Liver (tissue), 9 donors: ENCODE results near the gene SMAD5. TPM values are rescaled to one million over a fixed set of nuclear protein-coding genes. Genes with fewer than 3 reads are reported as not detected.
A peak's percentile ranks its signal among the peaks of the same experiment; 100 is the strongest.

Experiments used
- DNase-seq: peaks from one replicate; pipeline ENCODE4 v3.0.0-alpha.2; 2017; ENCODE audit warnings: low spot score
- H3K27ac ChIP-seq, 2 donors: one replicate each; pipeline ENCODE4 v1.7.0; 2013; ENCODE audit warnings: inconsistent platforms in 2 of 2, low read length in 2 of 2, control low read depth in 1 of 2, low read depth in 1 of 2, mild to moderate bottlenecking in 1 of 2
- H3K27me3 ChIP-seq, 4 donors: one replicate each; pipeline versions ENCODE4 v1.6.1 to v1.7.0; 2013; ENCODE audit warnings: low read length in 3 of 4, inconsistent platforms in 1 of 4, mild to moderate bottlenecking in 1 of 4, moderate library complexity in 1 of 4; ENCODE audit not compliant: control insufficient read depth in 4 of 4, insufficient read depth in 4 of 4
- H3K36me3 ChIP-seq, 4 donors: one replicate each; pipeline versions ENCODE4 v1.6.1 to v1.7.0; 2013; ENCODE audit warnings: low read length in 3 of 4, mild to moderate bottlenecking in 3 of 4, low read depth in 1 of 4, moderate library complexity in 1 of 4; ENCODE audit not compliant: control insufficient read depth in 4 of 4, insufficient read depth in 3 of 4
- H3K4me1 ChIP-seq, 4 donors: one replicate each; pipeline versions ENCODE4 v1.6.1 to v1.7.0; 2013; ENCODE audit warnings: low read length in 3 of 4, mild to moderate bottlenecking in 3 of 4, moderate library complexity in 1 of 4; ENCODE audit not compliant: control insufficient read depth in 4 of 4, insufficient read depth in 4 of 4
- H3K4me3 ChIP-seq, 3 donors: one replicate each; pipeline versions ENCODE4 v1.6.1 to v1.7.0; 2013; ENCODE audit warnings: low read length in 3 of 3, control low read depth in 1 of 3, low read depth in 1 of 3, mild to moderate bottlenecking in 1 of 3
- H3K9ac ChIP-seq, 2 donors: one replicate each; pipeline ENCODE4 v1.7.0; 2013; ENCODE audit warnings: low read length in 2 of 2, mild to moderate bottlenecking in 2 of 2, moderate library complexity in 2 of 2, control low read depth in 1 of 2, low read depth in 1 of 2
- H3K9me3 ChIP-seq, 4 donors: one replicate each; pipeline versions ENCODE4 v1.6.1 to v1.7.0; 2013; ENCODE audit warnings: low read length in 3 of 4; ENCODE audit not compliant: control insufficient read depth in 4 of 4
- EGR1 ChIP-seq, 2 donors: IDR thresholded peaks; 2 replicates each; pipeline ENCODE4 v1.6.1; 2016 to 2018; ENCODE audit warnings: antibody characterized with exemption in 2 of 2, low read depth in 2 of 2
- FOXA1 ChIP-seq: IDR thresholded peaks from 2 replicates; pipeline ENCODE4 v1.6.1; 2016; ENCODE audit warnings: antibody characterized with exemption
- FOXA2 ChIP-seq: IDR thresholded peaks from 2 replicates; pipeline ENCODE4 v1.6.1; 2016; ENCODE audit warnings: antibody characterized with exemption
- HNF4A ChIP-seq, 2 donors: conservative IDR thresholded peaks; 2 replicates each; pipeline ENCODE4 v1.6.1; 2016; ENCODE audit warnings: antibody characterized with exemption in 2 of 2, mild to moderate bottlenecking in 2 of 2
- HNF4G ChIP-seq: IDR thresholded peaks from 2 replicates; pipeline ENCODE4 v1.6.1; 2016; ENCODE audit warnings: antibody characterized with exemption
- JUND ChIP-seq, 2 donors: IDR thresholded peaks; 2 replicates each; pipeline ENCODE4 v1.6.1; 2016; ENCODE audit warnings: antibody characterized with exemption in 2 of 2
- RAD21 ChIP-seq, 2 donors: IDR thresholded peaks; 2 replicates each; pipeline ENCODE4 v1.6.1; 2016; ENCODE audit warnings: antibody characterized with exemption in 2 of 2, mild to moderate bottlenecking in 2 of 2
- RXRA ChIP-seq, 2 donors: IDR thresholded peaks; 2 replicates each; pipeline ENCODE4 v1.6.1; 2017 to 2018; ENCODE audit warnings: antibody characterized with exemption in 2 of 2, mild to moderate bottlenecking in 1 of 2
- SP1 ChIP-seq: IDR thresholded peaks from 2 replicates; pipeline ENCODE4 v1.6.1; 2018; ENCODE audit warnings: antibody characterized with exemption, mild to moderate bottlenecking
- TAF1 ChIP-seq: conservative IDR thresholded peaks from 2 replicates; pipeline ENCODE4 v1.6.1; 2016; ENCODE audit warnings: antibody characterized with exemption, mild to moderate bottlenecking
- YY1 ChIP-seq: IDR thresholded peaks from 2 replicates; pipeline ENCODE4 v1.6.1; 2016; ENCODE audit warnings: antibody characterized with exemption, mild to moderate bottlenecking
- WGBS: extraction: QIAGEN DNeasy Blood & Tissue Kit; methylation state at CpG from one replicate; pipeline ENCODE4 v1.1.7; 2013; 5-methylcytosine and 5-hydroxymethylcytosine counted together
- polyA plus RNA-seq, 2 donors: library from polyadenylated mRNA; stranded (reverse) in 1 of 2; unstranded in 1 of 2; fragments of 200-250 nt in 1 of 2; fragments of >200 nt in 1 of 2; fragmentation: Nextera tagmentation in 1 of 2; extraction: Ambion mirVana in 1 of 2; gene quantifications; one replicate each; pipeline versions ENCODE4 v1.2.1 to v1.2.3, GENCODE V29; 2013 to 2015
- total RNA-seq, 2 donors: library from RNA; depleted of rRNA; stranded (reverse); fragments of >200 nt; gene quantifications; one replicate each; pipeline ENCODE4 v1.2.3, GENCODE V29; 2014
- TF ChIP-seq, protein P1 (sequence below): IDR thresholded peaks from 2 replicates; pipeline ENCODE4 v1.6.1; 2016; ENCODE audit warnings: antibody characterized with exemption
- TF ChIP-seq, protein P2 (sequence below): IDR thresholded peaks from 2 replicates; pipeline ENCODE4 v1.6.1; 2016; ENCODE audit warnings: antibody characterized with exemption
- TF ChIP-seq, protein P3 (sequence below): IDR thresholded peaks from 2 replicates; pipeline ENCODE4 v1.6.1; 2016; ENCODE audit warnings: antibody characterized with exemption, mild to moderate bottlenecking
- TF ChIP-seq, protein P4 (sequence below): IDR thresholded peaks from 2 replicates; pipeline ENCODE4 v1.6.1; 2016; ENCODE audit warnings: antibody characterized with exemption
- donor health status: healthy.
- donor health status: healthy.
- donor health status: healthy.
- donor health status: healthy.
- donor health status: healthy.

SMAD5 gene
- total and polyA plus RNA-seq, 4 donors = 5.9 to 42.0 (median 16.3) TPM

DNA sequence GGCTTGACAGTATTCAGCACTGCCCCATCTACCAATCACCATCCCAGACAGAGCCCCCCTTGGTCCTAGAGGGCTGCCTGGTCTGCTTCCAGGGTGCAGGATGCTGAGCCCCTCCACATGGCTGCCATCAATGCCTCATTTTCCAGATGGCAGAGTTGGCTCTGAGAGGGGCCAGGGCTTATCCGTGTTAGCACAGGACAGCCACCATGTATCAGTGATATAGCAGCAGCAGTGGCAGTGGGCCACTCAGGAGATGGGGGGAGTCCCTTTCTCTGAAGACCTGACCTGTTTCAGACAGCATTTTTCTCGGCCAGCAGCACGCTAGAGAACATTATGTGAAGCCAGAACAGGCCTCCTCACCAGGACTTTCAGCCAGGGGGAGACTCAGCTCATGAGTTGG lies 61.9 kb downstream of the SMAD5 start:
- Histone ChIP-seq H3K9ac (no peak overlapping the region), H3K36me3 (no peaks in the 10 kb centered on the region), H3K27me3 (peaks cover 0 to 5% (median 0%) of the 10 kb centered on the region in 4 donors), H3K4me3 (no peak overlapping the region), H3K4me1 (peaks cover 13 to 21% (median 17%) of the 10 kb centered on the region in 4 donors), H3K9me3 (no peaks in the 10 kb centered on the region), H3K27ac (no peak overlapping the region)
- peak; percentile 13 for DNase-seq
- 94% methylated on average over 3 of the region's 3 CpGs for WGBS
- TF ChIP-seq, protein P1, sequence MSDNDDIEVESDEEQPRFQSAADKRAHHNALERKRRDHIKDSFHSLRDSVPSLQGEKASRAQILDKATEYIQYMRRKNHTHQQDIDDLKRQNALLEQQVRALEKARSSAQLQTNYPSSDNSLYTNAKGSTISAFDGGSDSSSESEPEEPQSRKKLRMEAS = no peak
- TF ChIP-seq, protein P2, sequence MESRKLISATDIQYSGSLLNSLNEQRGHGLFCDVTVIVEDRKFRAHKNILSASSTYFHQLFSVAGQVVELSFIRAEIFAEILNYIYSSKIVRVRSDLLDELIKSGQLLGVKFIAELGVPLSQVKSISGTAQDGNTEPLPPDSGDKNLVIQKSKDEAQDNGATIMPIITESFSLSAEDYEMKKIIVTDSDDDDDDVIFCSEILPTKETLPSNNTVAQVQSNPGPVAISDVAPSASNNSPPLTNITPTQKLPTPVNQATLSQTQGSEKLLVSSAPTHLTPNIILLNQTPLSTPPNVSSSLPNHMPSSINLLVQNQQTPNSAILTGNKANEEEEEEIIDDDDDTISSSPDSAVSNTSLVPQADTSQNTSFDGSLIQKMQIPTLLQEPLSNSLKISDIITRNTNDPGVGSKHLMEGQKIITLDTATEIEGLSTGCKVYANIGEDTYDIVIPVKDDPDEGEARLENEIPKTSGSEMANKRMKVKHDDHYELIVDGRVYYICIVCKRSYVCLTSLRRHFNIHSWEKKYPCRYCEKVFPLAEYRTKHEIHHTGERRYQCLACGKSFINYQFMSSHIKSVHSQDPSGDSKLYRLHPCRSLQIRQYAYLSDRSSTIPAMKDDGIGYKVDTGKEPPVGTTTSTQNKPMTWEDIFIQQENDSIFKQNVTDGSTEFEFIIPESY = no peak
- TF ChIP-seq RAD21 (IDR thresholded peaks at IDR 0.05) (no peak), EGR1 (IDR thresholded peaks at IDR 0.05; ENCODE audit: low read depth in 2 of 2) (no peak), YY1 (no peak), FOXA2 (no peak), RXRA (IDR thresholded peaks at IDR 0.05) (no peak), HNF4A (conservative IDR thresholded peaks at IDR 0.05) (no peak)
- TF ChIP-seq, protein P3, sequence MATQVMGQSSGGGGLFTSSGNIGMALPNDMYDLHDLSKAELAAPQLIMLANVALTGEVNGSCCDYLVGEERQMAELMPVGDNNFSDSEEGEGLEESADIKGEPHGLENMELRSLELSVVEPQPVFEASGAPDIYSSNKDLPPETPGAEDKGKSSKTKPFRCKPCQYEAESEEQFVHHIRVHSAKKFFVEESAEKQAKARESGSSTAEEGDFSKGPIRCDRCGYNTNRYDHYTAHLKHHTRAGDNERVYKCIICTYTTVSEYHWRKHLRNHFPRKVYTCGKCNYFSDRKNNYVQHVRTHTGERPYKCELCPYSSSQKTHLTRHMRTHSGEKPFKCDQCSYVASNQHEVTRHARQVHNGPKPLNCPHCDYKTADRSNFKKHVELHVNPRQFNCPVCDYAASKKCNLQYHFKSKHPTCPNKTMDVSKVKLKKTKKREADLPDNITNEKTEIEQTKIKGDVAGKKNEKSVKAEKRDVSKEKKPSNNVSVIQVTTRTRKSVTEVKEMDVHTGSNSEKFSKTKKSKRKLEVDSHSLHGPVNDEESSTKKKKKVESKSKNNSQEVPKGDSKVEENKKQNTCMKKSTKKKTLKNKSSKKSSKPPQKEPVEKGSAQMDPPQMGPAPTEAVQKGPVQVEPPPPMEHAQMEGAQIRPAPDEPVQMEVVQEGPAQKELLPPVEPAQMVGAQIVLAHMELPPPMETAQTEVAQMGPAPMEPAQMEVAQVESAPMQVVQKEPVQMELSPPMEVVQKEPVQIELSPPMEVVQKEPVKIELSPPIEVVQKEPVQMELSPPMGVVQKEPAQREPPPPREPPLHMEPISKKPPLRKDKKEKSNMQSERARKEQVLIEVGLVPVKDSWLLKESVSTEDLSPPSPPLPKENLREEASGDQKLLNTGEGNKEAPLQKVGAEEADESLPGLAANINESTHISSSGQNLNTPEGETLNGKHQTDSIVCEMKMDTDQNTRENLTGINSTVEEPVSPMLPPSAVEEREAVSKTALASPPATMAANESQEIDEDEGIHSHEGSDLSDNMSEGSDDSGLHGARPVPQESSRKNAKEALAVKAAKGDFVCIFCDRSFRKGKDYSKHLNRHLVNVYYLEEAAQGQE = no peak

DNA sequence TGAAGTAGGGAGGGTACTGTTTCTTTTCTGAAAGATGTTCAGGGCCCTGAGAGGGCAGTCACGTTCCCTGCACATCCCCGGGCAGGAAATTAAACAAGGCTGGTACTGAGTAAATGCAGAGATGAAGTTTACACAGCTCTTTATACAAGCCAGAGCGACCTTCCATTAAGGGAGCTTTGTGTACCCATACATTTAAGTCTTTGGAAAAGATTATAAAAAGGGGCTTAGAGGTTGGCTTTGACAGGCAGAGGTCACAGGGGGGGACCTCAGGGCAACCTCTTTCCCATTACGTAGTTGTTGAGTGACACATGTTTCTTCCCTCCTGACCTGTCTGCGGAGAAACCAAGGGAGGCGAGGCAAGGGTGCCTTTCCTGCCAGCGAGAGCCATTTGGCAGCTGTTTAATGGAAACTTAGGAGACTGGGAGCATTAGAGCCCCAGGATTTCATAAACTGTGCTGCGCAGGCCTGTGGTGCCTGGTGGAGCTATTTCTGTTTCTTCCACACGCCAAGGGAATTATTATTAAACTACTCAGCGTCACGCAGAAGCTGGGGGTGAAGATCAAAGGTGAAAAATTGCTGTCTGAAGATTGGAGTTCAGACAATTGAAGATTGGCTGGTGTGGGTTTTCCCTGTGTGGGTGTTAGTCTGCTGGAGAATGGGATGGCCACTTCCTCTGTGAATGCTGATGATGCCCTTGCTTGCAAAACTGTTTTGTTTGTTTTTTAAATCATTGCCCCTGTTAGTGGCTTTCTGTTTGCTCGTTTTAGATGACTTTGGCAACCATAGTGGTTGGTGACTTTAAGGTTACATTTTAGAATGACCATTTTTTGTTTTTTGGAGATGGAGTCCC lies 63.6 kb downstream of the SMAD5 start:
- TF ChIP-seq, protein P4, sequence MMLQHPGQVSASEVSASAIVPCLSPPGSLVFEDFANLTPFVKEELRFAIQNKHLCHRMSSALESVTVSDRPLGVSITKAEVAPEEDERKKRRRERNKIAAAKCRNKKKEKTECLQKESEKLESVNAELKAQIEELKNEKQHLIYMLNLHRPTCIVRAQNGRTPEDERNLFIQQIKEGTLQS = no peak
- TF ChIP-seq, protein P2 = no peak
- TF ChIP-seq SP1 (no peak), JUND (IDR thresholded peaks at IDR 0.05) (no peak), RXRA (IDR thresholded peaks at IDR 0.05) (no peak), RAD21 (IDR thresholded peaks at IDR 0.05) (no peak), HNF4G (no peak), HNF4A (conservative IDR thresholded peaks at IDR 0.05) (no peak), TAF1 (no peak), FOXA1 (no peak)
- H3K36me3 ChIP-seq = no peaks in the 10 kb centered on the region
- H3K9me3 ChIP-seq = no peaks in the 10 kb centered on the region
- 78% methylated on average over 12 of the region's 12 CpGs for WGBS
- no peak overlapping the region for H3K9ac ChIP-seq
- peak; percentile 29 for DNase-seq
- no peak overlapping the region for H3K27ac ChIP-seq
- H3K4me3 ChIP-seq = no peak overlapping the region
- H3K27me3 ChIP-seq = peaks cover 0 to 5% (median 0%) of the 10 kb centered on the region in 4 donors
- H3K4me1 ChIP-seq = peaks cover 13 to 21% (median 17%) of the 10 kb centered on the region in 4 donors
